GM23248 (cell line): ENCODE data around the gene CACNA1D. TPM values are rescaled to one million over a fixed set of nuclear protein-coding genes. Genes with fewer than 3 reads are reported as not detected.

ENCODE experiments used
- DNase-seq: peaks from one replicate; pipeline ENCODE4 v3.0.0-alpha.2; 2015
- H2AFZ ChIP-seq: fragments of 200-600 bp; sonication (generic); 2 replicates; pipeline ENCODE4 v1.6.1; 2016; ENCODE audit warnings: antibody characterized with exemption
- H3F3A ChIP-seq: fragments of 200-600 bp; sonication (generic); 2 replicates; pipeline ENCODE4 v1.6.1; 2016; ENCODE audit warnings: mild to moderate bottlenecking, antibody characterized with exemption, mixed run types; ENCODE audit not compliant: insufficient read depth
- H3K27ac ChIP-seq: fragments of 200-600 bp; sonication (generic); 2 replicates; pipeline ENCODE4 v1.5.1; 2016; ENCODE audit warnings: mild to moderate bottlenecking
- H3K27me3 ChIP-seq: fragments of 200-600 bp; sonication (generic); replicated peaks from 2 replicates; pipeline ENCODE4 v1.6.1; 2016; ENCODE audit warnings: mild to moderate bottlenecking; ENCODE audit not compliant: insufficient read depth
- H3K36me3 ChIP-seq: fragments of 200-600 bp; sonication (generic); 2 replicates; pipeline ENCODE4 v1.6.1; 2016; ENCODE audit warnings: low read depth, mild to moderate bottlenecking
- H3K4me1 ChIP-seq: fragments of 200-600 bp; sonication (generic); 2 replicates; pipeline ENCODE4 v1.6.1; 2016; ENCODE audit warnings: mild to moderate bottlenecking; ENCODE audit not compliant: insufficient read depth
- H3K4me2 ChIP-seq: fragments of 200-600 bp; sonication (generic); one replicate; pipeline ENCODE4 v1.6.1; 2016; ENCODE audit warnings: mild to moderate bottlenecking; ENCODE audit not compliant: unreplicated experiment
- H3K4me3 ChIP-seq: fragments of 200-600 bp; sonication (generic); 2 replicates; pipeline ENCODE4 v1.5.1; 2016; ENCODE audit warnings: mild to moderate bottlenecking
- H3K79me2 ChIP-seq: fragments of 200-600 bp; sonication (generic); 2 replicates; pipeline ENCODE4 v1.6.1; 2016; ENCODE audit warnings: mild to moderate bottlenecking; ENCODE audit not compliant: insufficient read depth
- H3K9ac ChIP-seq: fragments of 200-600 bp; sonication (generic); 2 replicates; pipeline ENCODE4 v1.6.1; 2016; ENCODE audit warnings: mild to moderate bottlenecking
- H3K9me2 ChIP-seq: fragments of 200-600 bp; sonication (generic); 2 replicates; pipeline ENCODE4 v1.6.1; 2016; ENCODE audit warnings: mixed run types, mild to moderate bottlenecking, moderate library complexity; ENCODE audit not compliant: insufficient read depth
- H3K9me3 ChIP-seq: fragments of 200-600 bp; sonication (generic); one replicate; pipeline ENCODE4 v1.6.1; 2017; ENCODE audit warnings: low read depth
- H4K20me1 ChIP-seq: fragments of 200-600 bp; sonication (generic); 2 replicates; pipeline ENCODE4 v1.6.0; 2016; ENCODE audit not compliant: insufficient read depth
- EZH2 ChIP-seq: fragments of 200-600 bp; sonication (generic); IDR thresholded peaks from 2 replicates; pipeline ENCODE4 v1.6.1; 2018; ENCODE audit warnings: antibody characterized with exemption, mild to moderate bottlenecking; ENCODE audit not compliant: insufficient read depth, poor library complexity, severe bottlenecking
- EZH2phosphoT487 ChIP-seq: fragments of 200-600 bp; sonication (generic); IDR thresholded peaks from 2 replicates; pipeline ENCODE4 v1.6.1; 2018; ENCODE audit warnings: antibody characterized with exemption, moderate library complexity, mild to moderate bottlenecking, low read depth; ENCODE audit not compliant: insufficient read depth
- WGBS, 2 experiments: methylation state at CpG; one replicate each; pipeline ENCODE4 v1.1.6; 2015 to 2017; ENCODE audit warnings: low lambda C conversion rate in 2 of 2, low coverage in 1 of 2; ENCODE audit errors: missing lambda C conversion rate in 2 of 2; 5-methylcytosine and 5-hydroxymethylcytosine counted together
- in situ Hi-C: fragments of 300-500 bp; cut with MboI; formaldehyde crosslinking; loops from 2 replicates; pipeline ENCODE4 v1.15.0; 2020
- polyA plus RNA-seq: library from polyadenylated mRNA; unstranded; fragments of >200 nt; fragmentation: Nextera tagmentation; extraction: Ambion mirVana; gene quantifications from 2 replicates; pipeline ENCODE4 v1.2.1, GENCODE V29; 2016
- total RNA-seq: library from RNA; depleted of rRNA; stranded (reverse); fragments of >200 nt; shearing (Covaris generic); gene quantifications from 2 replicates; pipeline ENCODE4 v1.2.3, GENCODE V29; 2014

Gene CACNA1D
- total and polyA plus RNA-seq, 2 experiments from 2014 or later = not detected

- no peak overlapping the region for H3K4me3 ChIP-seq
- no peak overlapping the region for H3K4me2 ChIP-seq
- H3K27ac ChIP-seq = no peak overlapping the region
- TF ChIP-seq EZH2phosphoT487 (no peak), EZH2 (no peak)
- DNase-seq = no peak
- H3K9me2 ChIP-seq = no peaks in the 10 kb centered on the region
- H2AFZ ChIP-seq = no peak overlapping the region
- in situ Hi-C loops = no loop called here
- no peaks in the 10 kb centered on the region for H3K79me2 ChIP-seq
- no peaks in the 10 kb centered on the region for H4K20me1 ChIP-seq
- 46 to 57% methylated on average over 13 of the region's 13 CpGs for WGBS, 2 experiments
- H3K36me3 ChIP-seq = no peaks in the 10 kb centered on the region
- H3K27me3 ChIP-seq = peaks cover 10% of the 10 kb centered on the region; the same call in 1 of the 2 replicates
- no peaks in the 10 kb centered on the region for H3F3A ChIP-seq
- H3K9ac ChIP-seq = no peak overlapping the region
- no peaks in the 10 kb centered on the region for H3K9me3 ChIP-seq
- H3K4me1 ChIP-seq = no peaks in the 10 kb centered on the region
These were observed 40.4 kb downstream of the CACNA1D start for GRCh38 chr3:53534676-53535400.

- Histone ChIP-seq H3K9me2 (no peaks in the 10 kb centered on the region), H3K27ac (no peak overlapping the region), H2AFZ (no peak overlapping the region), H3K79me2 (no peaks in the 10 kb centered on the region), H3K36me3 (no peaks in the 10 kb centered on the region), H3K27me3 (peaks cover 10% of the 10 kb centered on the region; the same call in 1 of the 2 replicates), H3K4me3 (no peak overlapping the region), H3K9ac (no peak overlapping the region), H3K4me2 (no peak overlapping the region), H3K4me1 (no peaks in the 10 kb centered on the region), H3K9me3 (no peaks in the 10 kb centered on the region), H3F3A (no peaks in the 10 kb centered on the region), H4K20me1 (no peaks in the 10 kb centered on the region)
- WGBS, 2 experiments = 30 to 31% methylated on average over 4 of the region's 4 CpGs
- no peak for DNase-seq
- TF ChIP-seq EZH2 = no peak
- TF ChIP-seq EZH2phosphoT487 = no peak
- in situ Hi-C loops = no loop called here
These were observed 41.9 kb downstream of the CACNA1D start for GRCh38 chr3:53536282-53536681.

GRCh38 chr3:53544357-53544756 is 49.9 kb downstream of the CACNA1D start:
- no peak for DNase-seq
- Histone ChIP-seq H3F3A (no peaks in the 10 kb centered on the region), H3K9me3 (no peaks in the 10 kb centered on the region), H2AFZ (no peak overlapping the region), H3K27ac (no peak overlapping the region), H3K9ac (no peak overlapping the region), H3K4me2 (no peak overlapping the region), H3K4me3 (no peak overlapping the region), H3K79me2 (no peaks in the 10 kb centered on the region), H3K9me2 (no peaks in the 10 kb centered on the region), H3K4me1 (no peaks in the 10 kb centered on the region), H3K36me3 (no peaks in the 10 kb centered on the region), H3K27me3 (no peaks in the 10 kb centered on the region), H4K20me1 (no peaks in the 10 kb centered on the region)
- TF ChIP-seq EZH2 = no peak
- no peak for TF ChIP-seq EZH2phosphoT487
- 54 to 76% methylated on average over 3 of the region's 3 CpGs for WGBS, 2 experiments
- in situ Hi-C loops = no loop called here

GRCh38 chr3:53545310-53545995 is 51.0 kb downstream of the CACNA1D start:
- Histone ChIP-seq H2AFZ (no peak overlapping the region), H3K27me3 (no peaks in the 10 kb centered on the region), H3K9me2 (no peaks in the 10 kb centered on the region), H4K20me1 (no peaks in the 10 kb centered on the region), H3K9me3 (no peaks in the 10 kb centered on the region), H3K4me2 (no peak overlapping the region), H3K79me2 (no peaks in the 10 kb centered on the region), H3K4me1 (no peaks in the 10 kb centered on the region), H3K9ac (no peak overlapping the region), H3K27ac (no peak overlapping the region), H3K4me3 (no peak overlapping the region), H3F3A (no peaks in the 10 kb centered on the region), H3K36me3 (no peaks in the 10 kb centered on the region)
- TF ChIP-seq EZH2phosphoT487 = no peak
- no peak for TF ChIP-seq EZH2
- DNase-seq = no peak
- 17 to 18% methylated on average over 10 of the region's 10 CpGs for WGBS, 2 experiments
- in situ Hi-C loops = no loop called here
